ENCODE results near the gene PWP2. TPM values are rescaled to one million over a fixed set of nuclear protein-coding genes. Genes with fewer than 3 reads are reported as not detected.
A peak's percentile ranks its signal among the peaks of the same experiment; 100 is the strongest.
"Not testable (repeated sequence)": the region's sequence is repeated elsewhere in the genome, so short reads cannot be mapped to it uniquely, and the experiment has no call there.

PWP2 gene
- total and polyA plus RNA-seq, 9 donors = 1.1 to 13.3 (median 5.5) TPM; not detected in 1

GRCh38 chr21:44134732-44135131 lies 27.5 kb downstream of the PWP2 start:
- not testable (repeated sequence) for H3K4me3 ChIP-seq (ENCODE audit: low read length); H3K9me3 ChIP-seq (replicated peaks; ENCODE audit: control insufficient read depth, low read depth, low read length); H3K27me3 ChIP-seq (ENCODE audit: control insufficient read depth, insufficient read depth, low read length); H3K4me1 ChIP-seq (ENCODE audit: control insufficient read depth, insufficient read depth, low read length); H3K27ac ChIP-seq (ENCODE audit: low read length); DNase-seq; H3K36me3 ChIP-seq (ENCODE audit: control insufficient read depth, insufficient read depth, low read length)
- WGBS (ENCODE audit: insufficient coverage) = no CpG with 5 or more reads among the region's 8 CpGs

- not testable (repeated sequence) for DNase-seq; H3K4me3 ChIP-seq (ENCODE audit: low read length); H3K27ac ChIP-seq (ENCODE audit: low read length); H3K4me1 ChIP-seq (ENCODE audit: control insufficient read depth, insufficient read depth, low read length); H3K27me3 ChIP-seq (ENCODE audit: control insufficient read depth, insufficient read depth, low read length); H3K9me3 ChIP-seq (replicated peaks; ENCODE audit: control insufficient read depth, low read depth, low read length); H3K36me3 ChIP-seq (ENCODE audit: control insufficient read depth, insufficient read depth, low read length)
- WGBS (ENCODE audit: insufficient coverage) = no CpG with 5 or more reads among the region's 15 CpGs
Measured at GRCh38 chr21:44138039-44138438, 30.8 kb downstream of the PWP2 start.

- H3K9me3 ChIP-seq (replicated peaks; ENCODE audit: control insufficient read depth, low read depth, low read length) = not testable (repeated sequence)
Measured at GRCh38 chr21:44139787-44140551, 32.8 kb downstream of the PWP2 start.

GRCh38 chr21:44140552-44140932 lies 33.3 kb downstream of the PWP2 start:
- not testable (repeated sequence) for H3K4me3 ChIP-seq (ENCODE audit: low read length); DNase-seq; H3K9me3 ChIP-seq (replicated peaks; ENCODE audit: control insufficient read depth, low read depth, low read length); H3K27ac ChIP-seq (ENCODE audit: low read length); H3K4me1 ChIP-seq (ENCODE audit: control insufficient read depth, insufficient read depth, low read length); H3K27me3 ChIP-seq (ENCODE audit: control insufficient read depth, insufficient read depth, low read length); H3K36me3 ChIP-seq (ENCODE audit: control insufficient read depth, insufficient read depth, low read length)
- no CpG with 5 or more reads among the region's 18 CpGs for WGBS (ENCODE audit: insufficient coverage)

More at GRCh38 chr21:44139787-44140551, 32.8 kb downstream of the PWP2 start:
- not testable (repeated sequence) for DNase-seq; H3K4me1 ChIP-seq (ENCODE audit: control insufficient read depth, insufficient read depth, low read length); H3K36me3 ChIP-seq (ENCODE audit: control insufficient read depth, insufficient read depth, low read length); H3K4me3 ChIP-seq (ENCODE audit: low read length); H3K27me3 ChIP-seq (ENCODE audit: control insufficient read depth, insufficient read depth, low read length)
- H3K27ac ChIP-seq (ENCODE audit: low read length) = peak overlapping the region; percentile 35
- no CpG with 5 or more reads among the region's 30 CpGs for WGBS (ENCODE audit: insufficient coverage)

GRCh38 chr21:44142470-44142869 lies 35.3 kb downstream of the PWP2 start:
- WGBS (ENCODE audit: insufficient coverage) = no CpG with 5 or more reads among the region's 10 CpGs
- DNase-seq; H3K27me3 ChIP-seq (ENCODE audit: control insufficient read depth, insufficient read depth, low read length); H3K9me3 ChIP-seq (replicated peaks; ENCODE audit: control insufficient read depth, low read depth, low read length); H3K4me3 ChIP-seq (ENCODE audit: low read length); H3K27ac ChIP-seq (ENCODE audit: low read length); H3K4me1 ChIP-seq (ENCODE audit: control insufficient read depth, insufficient read depth, low read length); H3K36me3 ChIP-seq (ENCODE audit: control insufficient read depth, insufficient read depth, low read length): not testable (repeated sequence)

GRCh38 chr21:44143380-44143779 lies 36.2 kb downstream of the PWP2 start:
- H3K27ac ChIP-seq (ENCODE audit: low read length) = not testable (repeated sequence)

GRCh38 chr21:44143996-44144395 lies 36.8 kb downstream of the PWP2 start:
- not testable (repeated sequence) for H3K27me3 ChIP-seq (ENCODE audit: control insufficient read depth, insufficient read depth, low read length); DNase-seq; H3K9me3 ChIP-seq (replicated peaks; ENCODE audit: control insufficient read depth, low read depth, low read length); H3K4me1 ChIP-seq (ENCODE audit: control insufficient read depth, insufficient read depth, low read length); H3K4me3 ChIP-seq (ENCODE audit: low read length); H3K27ac ChIP-seq (ENCODE audit: low read length); H3K36me3 ChIP-seq (ENCODE audit: control insufficient read depth, insufficient read depth, low read length)
- WGBS (ENCODE audit: insufficient coverage) = no CpG with 5 or more reads among the region's 8 CpGs

More at GRCh38 chr21:44143380-44143779, 36.2 kb downstream of the PWP2 start:
- H3K4me3 ChIP-seq (ENCODE audit: low read length); H3K27me3 ChIP-seq (ENCODE audit: control insufficient read depth, insufficient read depth, low read length); H3K36me3 ChIP-seq (ENCODE audit: control insufficient read depth, insufficient read depth, low read length); H3K9me3 ChIP-seq (replicated peaks; ENCODE audit: control insufficient read depth, low read depth, low read length); H3K4me1 ChIP-seq (ENCODE audit: control insufficient read depth, insufficient read depth, low read length); DNase-seq: not testable (repeated sequence)
- WGBS (ENCODE audit: insufficient coverage) = no CpG with 5 or more reads among the region's 17 CpGs

- not testable (repeated sequence) for H3K4me1 ChIP-seq (ENCODE audit: control insufficient read depth, insufficient read depth, low read length); DNase-seq; H3K9me3 ChIP-seq (replicated peaks; ENCODE audit: control insufficient read depth, low read depth, low read length); H3K27me3 ChIP-seq (ENCODE audit: control insufficient read depth, insufficient read depth, low read length); H3K27ac ChIP-seq (ENCODE audit: low read length); H3K4me3 ChIP-seq (ENCODE audit: low read length); H3K36me3 ChIP-seq (ENCODE audit: control insufficient read depth, insufficient read depth, low read length)
- WGBS (ENCODE audit: insufficient coverage) = no CpG with 5 or more reads among the region's 22 CpGs
Measured at GRCh38 chr21:44144784-44145602, 37.8 kb downstream of the PWP2 start.

GRCh38 chr21:44145616-44146015 lies 38.4 kb downstream of the PWP2 start:
- not testable (repeated sequence) for H3K4me1 ChIP-seq (ENCODE audit: control insufficient read depth, insufficient read depth, low read length); H3K36me3 ChIP-seq (ENCODE audit: control insufficient read depth, insufficient read depth, low read length); H3K4me3 ChIP-seq (ENCODE audit: low read length); DNase-seq; H3K27ac ChIP-seq (ENCODE audit: low read length); H3K27me3 ChIP-seq (ENCODE audit: control insufficient read depth, insufficient read depth, low read length); H3K9me3 ChIP-seq (replicated peaks; ENCODE audit: control insufficient read depth, low read depth, low read length)
- WGBS (ENCODE audit: insufficient coverage) = no CpG with 5 or more reads among the region's 12 CpGs

GRCh38 chr21:44147108-44147507 lies 39.9 kb downstream of the PWP2 start:
- not testable (repeated sequence) for H3K4me3 ChIP-seq (ENCODE audit: low read length); H3K36me3 ChIP-seq (ENCODE audit: control insufficient read depth, insufficient read depth, low read length); H3K9me3 ChIP-seq (replicated peaks; ENCODE audit: control insufficient read depth, low read depth, low read length); H3K27ac ChIP-seq (ENCODE audit: low read length); DNase-seq; H3K4me1 ChIP-seq (ENCODE audit: control insufficient read depth, insufficient read depth, low read length); H3K27me3 ChIP-seq (ENCODE audit: control insufficient read depth, insufficient read depth, low read length)
- no CpG with 5 or more reads among the region's 8 CpGs for WGBS (ENCODE audit: insufficient coverage)

Data from muscle of leg (tissue), 11 donors.